SK-N-MC (cell line): Measurements from ENCODE around the gene STS.

Experiments used
- DNase-seq: peaks from one replicate; pipeline ENCODE4 v3.0.0-alpha.2; 2011; ENCODE audit warnings: low read depth, low spot score
- H3K27ac ChIP-seq: fragments of 200-600 bp; sonication (generic); 2 replicates; pipeline ENCODE4 v1.5.1; 2016; ENCODE audit warnings: mixed run types
- H3K36me3 ChIP-seq: fragments of 200-600 bp; sonication (generic); 2 replicates; pipeline ENCODE4 v1.6.1; 2017; ENCODE audit warnings: antibody characterized with exemption, low read length, mixed read lengths; ENCODE audit not compliant: insufficient read depth
- H3K4me3 ChIP-seq: fragments of 200-600 bp; sonication (generic); 2 replicates; pipeline ENCODE4 v1.5.1; 2016
- H3K9ac ChIP-seq: fragments of 200-600 bp; sonication (generic); 2 replicates; pipeline ENCODE4 v1.8.0; 2017; ENCODE audit warnings: mixed run types, mixed read lengths; ENCODE audit not compliant: insufficient read length
- H3K9me3 ChIP-seq: fragments of 200-600 bp; sonication (generic); 2 replicates; pipeline ENCODE4 v1.6.1; 2017; ENCODE audit warnings: low read depth, mild to moderate bottlenecking, antibody characterized with exemption, low read length, moderate library complexity, mixed read lengths
- EZH2 ChIP-seq: fragments of 200-600 bp; sonication (generic); IDR thresholded peaks from one replicate; pipeline ENCODE4 v1.6.1; 2017; ENCODE audit warnings: antibody characterized with exemption
- FOXP2 ChIP-seq: optimal IDR thresholded peaks from 2 replicates; pipeline ENCODE3; 2011; ENCODE audit warnings: mild to moderate bottlenecking, moderate library complexity; ENCODE audit not compliant: insufficient read depth; ENCODE audit errors: extremely low read length, control extremely low read depth
- POLR2AphosphoS5 ChIP-seq: IDR thresholded peaks from 2 replicates; pipeline ENCODE4 v1.6.1; 2012; ENCODE audit warnings: mild to moderate bottlenecking, low read depth, low read length, borderline replicate concordance

The STS gene, protein sequence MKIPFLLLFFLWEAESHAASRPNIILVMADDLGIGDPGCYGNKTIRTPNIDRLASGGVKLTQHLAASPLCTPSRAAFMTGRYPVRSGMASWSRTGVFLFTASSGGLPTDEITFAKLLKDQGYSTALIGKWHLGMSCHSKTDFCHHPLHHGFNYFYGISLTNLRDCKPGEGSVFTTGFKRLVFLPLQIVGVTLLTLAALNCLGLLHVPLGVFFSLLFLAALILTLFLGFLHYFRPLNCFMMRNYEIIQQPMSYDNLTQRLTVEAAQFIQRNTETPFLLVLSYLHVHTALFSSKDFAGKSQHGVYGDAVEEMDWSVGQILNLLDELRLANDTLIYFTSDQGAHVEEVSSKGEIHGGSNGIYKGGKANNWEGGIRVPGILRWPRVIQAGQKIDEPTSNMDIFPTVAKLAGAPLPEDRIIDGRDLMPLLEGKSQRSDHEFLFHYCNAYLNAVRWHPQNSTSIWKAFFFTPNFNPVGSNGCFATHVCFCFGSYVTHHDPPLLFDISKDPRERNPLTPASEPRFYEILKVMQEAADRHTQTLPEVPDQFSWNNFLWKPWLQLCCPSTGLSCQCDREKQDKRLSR

DNA sequence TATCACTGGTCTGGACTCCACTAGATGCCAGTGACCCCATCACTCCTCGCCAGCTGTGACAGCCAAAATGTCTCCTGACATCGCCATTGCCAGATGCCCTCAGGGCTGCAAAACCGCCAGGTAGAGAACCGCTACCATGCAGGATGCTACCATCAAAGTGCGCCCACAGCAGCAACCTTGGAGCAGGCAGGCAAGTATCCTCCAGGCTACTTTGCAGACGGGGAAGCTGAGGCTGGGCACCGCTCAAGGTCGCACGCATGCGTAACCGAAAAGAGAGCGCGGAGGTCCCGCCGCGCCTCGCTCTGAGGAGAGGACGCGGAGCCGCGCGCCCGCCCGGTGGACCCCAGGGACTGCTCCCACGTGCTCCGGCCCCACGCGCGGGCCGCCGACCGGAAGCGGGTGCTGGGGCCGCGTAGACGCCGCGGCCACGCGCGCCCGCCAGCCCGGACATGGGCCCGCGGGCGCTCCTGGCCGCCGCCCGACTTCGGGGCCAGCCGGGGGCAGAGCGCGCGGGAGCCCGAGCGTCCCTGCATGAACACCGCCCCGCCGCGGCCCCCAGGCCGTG lies at the start of gene STS:
Gene STS (plus strand): TSS at position 300 of the 565 bp plus-strand sequence. CDS start 105,488 bp downstream, outside the sequence.
- Histone ChIP-seq H3K27ac (peak within 1 kb of the TSS; percentile 67), H3K4me3 (peak within 1 kb of the TSS; percentile 94), H3K9ac (peak within 1 kb of the TSS; percentile 90), H3K9me3 (no peaks in the 10 kb centered on the region), H3K36me3 (no peaks in the 10 kb centered on the region)
- no peak for DNase-seq
- TF ChIP-seq POLR2AphosphoS5 (no peak), EZH2 (no peak), FOXP2 (no peak)

DNA sequence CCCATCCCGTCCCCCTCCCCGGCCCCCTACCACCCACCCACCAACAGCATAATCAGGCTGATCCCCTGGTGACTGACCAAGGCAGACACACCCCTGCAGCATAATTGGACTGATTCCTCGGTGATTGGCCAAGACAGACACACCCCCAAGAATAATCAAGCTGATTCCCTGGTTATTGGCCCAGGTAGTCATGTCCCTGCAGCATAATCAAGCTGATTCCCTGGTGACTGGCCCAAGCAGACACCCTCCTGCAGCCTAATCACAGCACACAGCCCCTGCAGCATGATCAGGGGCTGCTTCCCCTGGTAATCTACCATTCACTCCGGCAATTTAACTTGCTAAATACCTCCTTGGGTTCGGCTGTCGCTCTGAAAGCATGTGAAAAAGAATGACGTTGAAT lies 47.5 kb upstream of the STS start:
- Histone ChIP-seq H3K9ac (no peak overlapping the region), H3K9me3 (peaks cover 4% of the 10 kb centered on the region; the same call in 1 of the 2 replicates), H3K36me3 (peaks cover 35% of the 10 kb centered on the region), H3K27ac (no peak overlapping the region), H3K4me3 (no peak overlapping the region)
- TF ChIP-seq FOXP2 = no peak
- DNase-seq = no peak

DNA sequence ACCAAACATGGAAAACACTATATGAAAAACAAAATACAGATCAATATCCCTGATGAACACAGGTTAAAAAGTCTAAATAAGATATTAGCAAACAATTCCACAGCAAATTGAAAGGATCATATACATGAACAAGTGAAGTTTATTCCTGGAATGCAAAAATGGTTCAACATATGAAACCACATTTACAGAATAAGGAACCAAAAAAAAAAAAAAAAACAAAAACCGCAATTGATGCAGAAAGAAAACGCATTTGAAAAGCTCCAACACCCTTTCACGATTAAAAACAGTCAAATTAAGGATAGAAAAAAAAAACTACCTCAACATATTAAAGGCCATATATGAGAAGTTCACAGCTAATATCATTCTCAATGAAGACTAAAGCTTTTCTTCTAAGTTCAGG lies 45.4 kb upstream of the STS start:
- H3K9me3 ChIP-seq = peaks cover 4% of the 10 kb centered on the region; the same call in 1 of the 2 replicates
- H3K36me3 ChIP-seq = peaks cover 36% of the 10 kb centered on the region
- H3K9ac ChIP-seq = no peak overlapping the region
- no peak for TF ChIP-seq POLR2AphosphoS5
- H3K27ac ChIP-seq = no peak overlapping the region
- no peak overlapping the region for H3K4me3 ChIP-seq
- no peak for DNase-seq

DNA sequence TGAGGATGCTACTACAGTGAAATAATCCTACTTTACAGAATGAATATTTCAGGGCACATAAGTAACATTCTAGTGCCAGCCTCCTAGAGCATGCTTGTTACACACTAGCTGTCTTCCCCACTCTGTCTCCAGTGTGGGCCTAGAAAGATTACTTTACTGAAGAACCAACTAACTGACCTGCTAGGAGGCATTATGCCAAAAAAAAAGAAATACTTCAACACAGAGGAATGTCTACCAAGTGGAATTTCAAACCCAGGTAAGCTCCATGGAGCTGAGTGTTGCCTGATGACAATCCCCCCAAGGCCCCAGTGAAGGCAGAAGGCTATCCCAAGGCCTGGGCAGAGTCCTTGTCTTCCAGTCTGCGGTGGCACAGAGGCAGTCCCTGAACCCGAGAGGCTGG lies 40.9 kb upstream of the STS start:
- H3K27ac ChIP-seq = no peak overlapping the region
- H3K9ac ChIP-seq = no peak overlapping the region
- H3K4me3 ChIP-seq = no peak overlapping the region
- no peak for DNase-seq
- peaks cover 33% of the 10 kb centered on the region for H3K36me3 ChIP-seq
- peaks cover 4% of the 10 kb centered on the region; the same call in 1 of the 2 replicates for H3K9me3 ChIP-seq
- no peak for TF ChIP-seq POLR2AphosphoS5
- TF ChIP-seq FOXP2 = no peak
- no peak for TF ChIP-seq EZH2

DNA sequence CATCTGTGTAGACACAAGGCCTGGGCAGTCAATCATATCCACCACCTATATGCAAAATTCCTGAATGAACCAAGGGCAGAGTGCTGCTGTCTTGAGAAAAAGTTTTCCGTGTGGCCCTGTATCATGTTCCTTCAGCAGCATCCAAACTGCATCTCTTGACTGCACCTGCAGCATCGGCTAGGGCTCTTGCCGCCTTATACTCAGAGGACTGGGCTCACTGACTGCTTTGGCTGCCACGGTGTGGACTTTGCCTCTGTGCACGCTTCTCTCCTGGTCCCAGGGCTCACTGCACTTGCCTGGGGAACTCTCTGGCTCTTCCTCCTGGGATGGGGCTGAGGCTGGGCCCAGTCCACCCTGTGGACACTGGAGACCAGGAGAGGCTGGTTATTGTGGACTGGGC lies 39.5 kb upstream of the STS start:
- Histone ChIP-seq H3K27ac (no peak overlapping the region), H3K9me3 (peaks cover 4% of the 10 kb centered on the region; the same call in 1 of the 2 replicates), H3K9ac (no peak overlapping the region), H3K36me3 (peaks cover 25% of the 10 kb centered on the region), H3K4me3 (no peak overlapping the region)
- DNase-seq = no peak
- TF ChIP-seq POLR2AphosphoS5 (no peak), EZH2 (no peak), FOXP2 (no peak)

DNA sequence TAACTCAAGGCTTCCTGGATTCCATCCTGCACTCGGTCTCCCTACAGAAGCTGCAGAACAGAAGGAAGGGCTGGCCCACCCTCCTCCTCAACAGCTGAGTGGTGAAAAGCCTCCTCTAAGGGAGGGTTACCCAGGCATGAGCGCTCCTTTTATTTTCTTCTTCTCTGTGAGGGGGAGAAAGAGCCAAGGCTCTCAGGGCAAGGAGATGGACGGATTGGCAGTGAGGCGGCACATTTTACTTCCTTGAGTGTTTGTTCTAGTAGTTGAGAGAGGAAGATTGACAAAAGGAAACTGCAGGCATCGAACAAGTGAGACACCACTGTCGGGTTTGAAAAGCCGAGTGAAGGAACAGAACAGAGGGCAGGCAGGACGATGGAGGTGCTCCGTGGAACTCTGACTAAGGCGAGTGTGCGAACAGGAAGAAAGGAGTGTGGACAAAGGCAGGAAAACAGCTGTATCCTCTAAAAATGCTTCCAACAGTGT lies 38.4 kb upstream of the STS start:
- Histone ChIP-seq H3K9ac (no peak overlapping the region), H3K27ac (peak overlapping the region; percentile 38; the same call in 1 of the 2 replicates), H3K9me3 (no peaks in the 10 kb centered on the region), H3K36me3 (peaks cover 15% of the 10 kb centered on the region), H3K4me3 (no peak overlapping the region)
- no peak for DNase-seq
- no peak for TF ChIP-seq FOXP2
- no peak for TF ChIP-seq POLR2AphosphoS5
- TF ChIP-seq EZH2 = no peak

DNA sequence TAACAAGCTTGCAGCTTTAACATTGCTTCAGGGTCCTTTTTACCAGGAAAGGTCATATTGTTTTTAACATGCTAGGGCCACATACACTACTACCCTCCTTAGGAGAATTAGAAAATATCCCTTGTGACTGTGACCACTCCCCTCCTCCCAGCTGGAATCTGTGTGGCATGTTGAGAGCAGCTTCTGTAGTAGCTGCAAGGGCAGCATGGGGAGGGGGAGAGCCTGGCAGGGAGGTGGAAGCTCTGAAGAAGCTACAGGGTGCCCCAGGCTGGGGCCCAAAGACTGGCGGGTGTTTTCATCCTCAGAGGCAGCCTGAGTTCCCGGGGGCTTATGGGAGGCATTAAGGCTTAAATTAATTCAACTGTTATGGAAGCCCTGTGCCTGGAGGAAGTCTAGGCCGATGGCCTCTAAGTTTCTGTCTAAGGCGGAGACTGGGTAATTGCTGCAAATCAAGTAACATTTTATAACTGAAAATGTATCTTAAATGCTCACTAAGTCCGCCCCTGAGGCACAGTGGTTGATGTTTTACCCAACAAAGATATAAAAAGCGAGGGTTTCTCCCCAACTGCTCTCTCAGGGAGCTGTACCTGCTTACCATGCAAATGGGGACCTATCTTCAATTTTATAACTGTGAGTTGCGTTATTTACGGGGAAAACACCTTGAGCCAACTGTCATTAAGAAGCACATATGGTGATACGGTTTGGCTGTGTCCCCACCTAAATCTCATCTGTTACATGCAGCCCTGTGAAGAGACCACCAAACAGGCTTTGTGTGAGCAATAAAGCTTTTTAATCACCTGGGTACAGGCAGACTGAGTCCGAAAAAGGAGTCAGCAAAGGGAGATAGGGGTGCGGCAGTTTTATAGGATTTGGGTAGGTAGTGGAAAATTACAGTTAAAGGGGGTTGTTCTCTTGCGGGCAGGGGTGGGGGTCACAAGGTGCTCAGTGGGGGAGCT lies 37.4 kb upstream of the STS start:
- Histone ChIP-seq H3K9ac (no peak overlapping the region), H3K27ac (peak overlapping the region; percentile 72), H3K4me3 (peak overlapping the region; percentile 19; the same call in 1 of the 2 replicates), H3K36me3 (peaks cover 5% of the 10 kb centered on the region; the same call in 1 of the 2 replicates), H3K9me3 (no peaks in the 10 kb centered on the region)
- TF ChIP-seq EZH2 (no peak), POLR2AphosphoS5 (no peak), FOXP2 (no peak)
- no peak for DNase-seq

DNA sequence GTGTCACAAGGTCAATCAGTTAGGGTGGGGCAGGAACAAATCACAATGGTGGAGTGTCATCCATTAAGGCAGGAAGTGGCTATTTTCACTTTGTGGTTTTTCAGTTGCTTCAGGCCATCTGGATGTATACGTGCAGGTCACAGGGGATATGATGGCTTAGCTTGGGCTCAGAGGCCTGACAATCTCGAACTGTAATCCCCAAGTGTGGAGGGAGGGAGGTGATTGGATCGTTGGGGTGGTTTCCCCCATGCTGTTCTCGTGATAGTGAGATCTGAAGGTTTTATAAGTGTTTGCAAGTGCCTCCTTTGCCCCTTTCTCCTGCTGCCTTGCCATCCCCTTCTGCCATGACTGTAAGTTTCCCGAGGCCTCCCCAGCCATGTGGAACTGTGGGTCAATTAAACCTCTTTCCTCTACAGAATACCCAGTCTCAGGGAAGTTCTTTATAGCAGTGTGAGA lies 36.7 kb upstream of the STS start:
- no peaks in the 10 kb centered on the region for H3K9me3 ChIP-seq
- TF ChIP-seq FOXP2 = no peak
- TF ChIP-seq EZH2 = no peak
- no peak for TF ChIP-seq POLR2AphosphoS5
- H3K9ac ChIP-seq = no peak overlapping the region
- H3K36me3 ChIP-seq = no peaks in the 10 kb centered on the region
- no peak overlapping the region for H3K27ac ChIP-seq
- no peak overlapping the region for H3K4me3 ChIP-seq
- no peak for DNase-seq
